Hepatocyte (in vitro differentiated cells): ENCODE data around the gene DHRS11.

ENCODE experiments used
- CTCF ChIP-seq: fragments of 200-600 bp; sonication (generic); IDR thresholded peaks from 2 replicates; pipeline ENCODE4 v1.5.1; 2016; ENCODE audit warnings: antibody characterized with exemption, mild to moderate bottlenecking; ENCODE audit not compliant: poor library complexity
- EZH2 ChIP-seq: fragments of 200-600 bp; sonication (generic); IDR thresholded peaks from 2 replicates; pipeline ENCODE4 v1.6.1; 2016; ENCODE audit warnings: antibody characterized with exemption, mild to moderate bottlenecking, borderline replicate concordance
- EZH2phosphoT487 ChIP-seq: fragments of 200-600 bp; sonication (generic); IDR thresholded peaks from one replicate; pipeline ENCODE4 v1.6.1; 2018; ENCODE audit warnings: antibody characterized with exemption, mild to moderate bottlenecking, low read depth, moderate library complexity; ENCODE audit not compliant: unreplicated experiment, severe bottlenecking

GRCh38 chr17:36591434-36592315 is at the start of gene DHRS11:
- TF ChIP-seq CTCF (no peak), EZH2 (no peak), EZH2phosphoT487 (no peak)
